CD4-positive, alpha-beta T cell treated with Interferon alpha-2 for 1 hour (primary cell): ENCODE data around the gene MS4A10.

ENCODE experiments used
- DNase-seq, 2 donors: peaks; one replicate each; pipeline ENCODE4 v3.0.0-alpha.2; 2020 to 2022

The MS4A10 gene

DNA sequence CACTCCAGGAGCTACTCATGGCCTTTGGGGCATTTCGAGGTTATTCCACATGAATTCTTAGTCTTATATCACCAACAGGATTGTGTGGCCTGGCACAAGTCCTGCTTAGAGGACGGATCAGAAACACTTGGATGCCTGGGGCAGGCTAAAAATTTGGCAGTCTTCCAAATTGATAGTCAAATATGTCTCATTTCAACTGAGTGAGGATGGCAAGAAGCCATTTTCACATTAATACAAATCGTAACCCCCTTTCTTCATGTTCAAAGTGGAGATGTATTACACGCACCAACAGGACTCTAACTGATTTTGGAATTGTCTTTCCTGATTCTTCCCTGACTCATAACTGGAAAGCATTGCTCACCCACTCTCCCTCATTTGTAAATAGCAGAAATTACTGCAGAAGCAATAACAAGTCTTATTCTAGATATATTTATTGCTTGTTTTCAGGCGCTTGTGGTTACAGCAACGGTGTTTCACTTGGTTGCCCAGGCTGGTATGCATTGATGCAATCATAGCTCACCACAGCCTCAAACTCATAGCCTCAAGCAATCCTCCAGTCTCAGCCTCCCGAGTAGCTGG lies 46.5 kb downstream of the MS4A10 start:
- DNase-seq: no peak

DNA sequence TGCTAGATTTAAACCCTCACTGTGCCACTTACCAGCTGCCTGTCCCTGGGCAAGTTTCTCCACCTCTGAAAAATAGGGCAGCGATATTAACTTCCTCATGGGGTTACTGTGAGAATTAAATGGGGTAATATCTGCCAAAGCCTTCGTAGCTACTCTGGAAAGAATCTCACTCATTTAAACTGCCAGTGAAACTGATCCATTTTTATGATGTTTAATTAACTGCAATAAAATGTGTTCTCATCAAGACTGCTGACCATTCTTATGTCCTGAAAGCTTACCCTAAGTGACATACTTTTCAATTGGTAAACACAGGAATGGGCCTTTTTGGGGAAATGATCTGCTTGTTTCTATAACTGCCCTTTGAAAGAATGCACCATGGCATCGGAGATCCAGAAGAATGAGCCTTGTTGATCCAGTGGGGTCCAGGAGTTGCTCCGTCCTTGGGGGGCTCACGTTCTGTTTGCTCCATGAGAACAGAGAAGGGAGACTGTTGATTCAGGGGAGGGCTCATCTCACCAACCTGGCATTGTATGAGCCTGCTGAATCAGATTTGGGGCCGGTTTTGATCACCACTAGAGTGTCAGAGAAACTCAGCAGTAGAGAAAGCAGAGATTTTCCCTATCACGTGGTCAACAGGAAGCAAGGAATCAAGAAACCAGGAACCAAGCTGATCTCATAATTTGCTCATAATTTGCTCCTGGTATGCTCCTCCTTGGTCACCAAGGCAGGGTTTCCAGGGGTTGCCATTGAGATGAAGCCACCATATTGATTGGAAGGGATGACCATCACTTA lies 49.8 kb downstream of the MS4A10 start:
- DNase-seq: no peak

DNA sequence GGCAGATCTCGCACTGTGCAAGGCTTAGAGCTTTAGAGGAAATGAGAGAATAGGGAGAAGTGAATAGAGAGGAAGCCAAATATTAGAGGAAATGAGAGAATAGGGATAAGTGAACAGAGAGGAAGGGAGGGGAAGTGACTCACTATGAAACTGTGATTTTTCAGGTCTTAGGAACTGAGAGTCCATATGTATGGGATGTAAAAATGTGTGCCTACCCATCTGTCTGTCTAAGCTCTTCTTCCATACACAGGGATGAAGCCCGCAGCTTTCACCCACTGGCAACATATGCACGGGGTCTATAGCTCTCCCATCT lies 50.4 kb downstream of the MS4A10 start:
- DNase-seq: no peak

DNA sequence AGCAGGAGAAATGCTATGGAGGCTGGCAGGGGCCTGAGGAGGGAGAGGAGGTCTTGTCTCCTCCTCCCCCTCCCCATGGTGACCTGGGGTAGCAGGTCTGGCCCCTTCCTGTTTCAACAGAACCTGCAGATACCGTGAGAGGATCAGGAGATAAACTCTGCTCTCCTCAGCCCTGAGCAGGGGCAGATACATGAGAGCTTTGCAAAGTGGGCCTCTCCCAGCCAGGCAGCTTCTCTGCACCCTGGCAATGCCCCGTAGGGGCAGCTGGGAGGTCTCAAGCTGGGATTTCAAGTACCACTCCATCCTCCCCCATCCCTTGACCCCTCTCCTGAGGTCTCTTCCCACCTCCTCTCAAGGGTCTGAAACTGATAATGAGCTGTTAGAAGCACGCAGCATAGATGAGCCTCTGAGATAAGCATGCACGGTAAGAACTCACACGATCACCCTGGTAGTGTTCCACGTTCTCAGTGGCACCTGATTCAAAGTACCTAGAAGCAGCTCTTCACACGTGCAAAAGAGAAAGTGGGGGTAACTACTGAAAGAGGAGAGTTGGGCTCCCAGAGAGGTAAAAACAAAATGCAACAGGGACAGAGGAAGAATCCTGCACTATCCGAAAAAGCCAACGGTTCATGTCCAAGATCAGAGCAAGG lies 51.9 kb downstream of the MS4A10 start:
- DNase-seq: no peak

DNA sequence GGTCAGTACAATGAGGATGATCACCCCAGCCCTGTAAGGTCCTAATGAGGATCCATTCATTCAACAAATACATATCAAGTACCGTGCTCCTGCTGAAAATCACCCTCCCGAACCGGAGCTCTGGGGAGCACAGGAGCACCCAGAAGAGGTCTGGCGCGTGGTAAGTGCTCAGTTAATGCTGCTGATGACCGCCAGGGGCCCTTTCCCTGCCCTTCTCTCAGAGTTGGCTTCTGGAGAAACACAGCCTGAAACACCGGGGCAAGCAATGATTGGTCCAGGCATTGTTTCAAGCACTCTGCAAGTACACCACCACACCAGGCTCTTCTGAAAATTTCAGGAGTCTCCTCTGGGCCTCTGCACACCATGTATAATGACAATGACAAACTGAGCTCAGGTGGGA lies 53.0 kb downstream of the MS4A10 start:
- no peak for DNase-seq

DNA sequence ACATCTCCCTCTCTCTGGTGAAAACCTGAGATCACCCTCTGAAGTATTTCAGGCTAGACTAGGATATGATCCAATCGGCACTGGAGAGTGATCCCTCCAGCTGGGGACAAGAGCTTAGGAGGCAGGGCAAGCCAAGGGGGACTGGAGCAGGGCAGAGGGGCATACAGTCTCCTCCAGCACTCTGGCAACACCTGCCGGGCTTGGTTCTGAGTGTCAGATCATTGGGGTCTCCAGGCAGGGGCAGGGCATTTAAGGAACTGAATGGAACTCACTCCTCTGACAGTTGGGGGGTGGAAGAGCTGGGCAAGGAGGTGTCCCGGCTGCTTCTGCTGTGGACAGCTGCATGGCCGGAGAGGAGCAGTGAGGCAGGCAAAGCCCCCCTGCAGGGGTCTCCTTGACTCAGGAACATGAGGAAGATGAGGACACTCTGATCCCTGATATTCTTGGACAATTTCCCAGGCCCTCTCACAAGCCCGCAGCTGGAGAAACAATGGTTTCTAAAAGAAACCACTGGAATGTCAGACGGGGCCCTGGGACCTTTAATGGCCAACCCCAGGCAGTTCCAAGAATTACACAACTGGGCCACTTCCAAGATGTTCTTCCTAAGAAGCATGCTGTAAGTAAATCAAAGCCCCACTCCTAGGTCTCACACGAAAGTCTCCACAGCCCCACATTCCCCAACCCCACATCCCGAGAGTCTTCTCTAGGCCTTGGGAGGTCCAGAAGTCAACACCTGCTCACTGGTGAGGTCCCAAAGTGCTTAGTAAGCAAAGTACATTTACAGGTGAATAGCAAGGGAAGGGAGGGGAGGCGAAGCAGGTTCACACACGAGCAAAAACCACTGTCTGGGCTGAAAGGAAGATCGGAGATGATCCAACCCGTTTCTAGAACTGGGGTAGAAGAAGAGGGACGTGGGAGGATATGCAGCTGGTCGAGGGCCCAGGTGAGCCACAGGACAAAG lies 55.6 kb downstream of the MS4A10 start:
- DNase-seq: no peak

DNA sequence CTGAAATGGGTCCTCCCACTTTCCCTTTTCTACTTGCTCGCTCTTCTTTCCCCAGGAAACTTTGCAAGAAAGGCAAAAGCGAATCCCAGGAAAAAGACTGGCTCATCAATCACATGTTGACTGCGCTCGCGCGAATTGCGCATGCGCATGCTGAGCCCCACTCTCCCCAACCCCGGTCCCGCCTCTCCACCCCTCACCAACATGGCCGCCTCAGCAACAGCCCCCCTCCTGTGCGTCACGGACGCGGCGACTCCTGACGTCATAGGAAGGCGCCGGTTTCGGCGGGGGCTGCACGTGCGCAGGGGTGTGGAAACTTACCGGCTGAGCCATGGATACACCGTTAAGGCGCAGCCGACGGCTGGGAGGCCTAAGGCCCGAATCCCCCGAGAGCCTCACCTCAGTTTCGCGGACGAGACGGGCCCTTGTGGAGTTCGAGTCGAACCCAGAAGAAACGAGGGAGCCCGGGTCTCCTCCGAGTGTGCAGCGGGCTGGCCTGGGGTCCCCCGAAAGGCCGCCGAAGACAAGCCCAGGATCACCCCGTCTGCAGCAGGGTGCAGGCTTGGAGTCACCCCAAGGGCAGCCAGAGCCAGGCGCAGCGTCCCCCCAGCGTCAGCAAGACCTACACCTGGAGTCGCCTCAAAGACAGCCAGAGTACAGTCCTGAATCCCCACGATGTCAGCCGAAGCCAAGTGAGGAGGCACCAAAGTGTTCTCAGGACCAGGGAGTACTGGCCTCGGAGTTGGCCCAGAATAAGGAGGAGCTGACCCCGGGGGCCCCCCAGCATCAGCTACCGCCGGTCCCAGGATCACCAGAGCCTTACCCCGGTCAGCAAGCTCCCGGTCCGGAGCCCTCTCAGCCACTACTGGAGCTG lies 56.9 kb downstream of the MS4A10 start, which contains the start of gene CCDC86:
Gene CCDC86 (plus strand): TSS at position 317 of the 871 bp plus-strand sequence. CDS start 12 bp downstream, at position 329.
- DNase-seq: peak; percentile 97 to 98

DNA sequence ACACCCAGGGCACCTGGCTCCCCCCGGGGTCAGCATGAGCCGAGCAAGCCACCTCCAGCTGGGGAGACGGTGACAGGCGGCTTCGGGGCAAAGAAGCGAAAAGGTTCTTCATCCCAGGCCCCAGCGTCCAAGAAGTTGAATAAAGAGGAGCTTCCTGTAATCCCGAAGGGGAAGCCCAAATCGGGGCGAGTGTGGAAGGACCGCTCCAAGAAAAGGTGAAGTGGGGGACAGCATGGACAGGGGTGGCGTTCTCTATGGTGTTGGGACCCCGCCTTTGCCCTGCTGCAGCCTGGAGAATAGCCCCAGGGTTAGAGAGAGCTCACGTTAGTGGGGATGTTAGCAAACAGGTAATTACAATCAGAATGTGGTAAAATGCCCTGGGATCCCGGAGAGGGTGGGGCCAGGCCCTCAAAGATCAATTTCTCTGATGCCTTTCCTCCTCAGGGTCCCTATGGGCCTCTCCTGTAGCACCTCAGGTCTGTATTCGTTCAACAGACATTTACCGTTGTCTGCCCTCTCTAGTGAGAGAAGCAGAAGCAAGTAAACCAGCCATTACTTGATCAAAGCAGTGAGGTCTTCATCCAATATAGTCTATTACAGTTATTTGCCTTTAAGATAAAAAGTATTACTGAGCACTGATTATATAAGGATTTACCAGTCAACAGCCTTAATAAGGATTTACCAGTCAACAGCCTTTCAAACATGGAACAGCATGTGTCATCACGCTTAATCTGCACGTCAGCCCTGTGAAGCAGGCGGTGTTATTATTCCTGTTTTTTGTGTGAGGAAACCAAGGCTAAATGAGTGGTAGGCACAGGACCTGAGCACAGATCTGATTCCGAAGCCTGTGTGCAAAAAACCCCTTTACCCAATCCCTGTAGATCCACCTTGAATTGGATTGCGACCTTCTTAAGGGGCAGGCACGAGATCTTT lies 57.8 kb downstream of the MS4A10 start:
- no peak for DNase-seq

DNA sequence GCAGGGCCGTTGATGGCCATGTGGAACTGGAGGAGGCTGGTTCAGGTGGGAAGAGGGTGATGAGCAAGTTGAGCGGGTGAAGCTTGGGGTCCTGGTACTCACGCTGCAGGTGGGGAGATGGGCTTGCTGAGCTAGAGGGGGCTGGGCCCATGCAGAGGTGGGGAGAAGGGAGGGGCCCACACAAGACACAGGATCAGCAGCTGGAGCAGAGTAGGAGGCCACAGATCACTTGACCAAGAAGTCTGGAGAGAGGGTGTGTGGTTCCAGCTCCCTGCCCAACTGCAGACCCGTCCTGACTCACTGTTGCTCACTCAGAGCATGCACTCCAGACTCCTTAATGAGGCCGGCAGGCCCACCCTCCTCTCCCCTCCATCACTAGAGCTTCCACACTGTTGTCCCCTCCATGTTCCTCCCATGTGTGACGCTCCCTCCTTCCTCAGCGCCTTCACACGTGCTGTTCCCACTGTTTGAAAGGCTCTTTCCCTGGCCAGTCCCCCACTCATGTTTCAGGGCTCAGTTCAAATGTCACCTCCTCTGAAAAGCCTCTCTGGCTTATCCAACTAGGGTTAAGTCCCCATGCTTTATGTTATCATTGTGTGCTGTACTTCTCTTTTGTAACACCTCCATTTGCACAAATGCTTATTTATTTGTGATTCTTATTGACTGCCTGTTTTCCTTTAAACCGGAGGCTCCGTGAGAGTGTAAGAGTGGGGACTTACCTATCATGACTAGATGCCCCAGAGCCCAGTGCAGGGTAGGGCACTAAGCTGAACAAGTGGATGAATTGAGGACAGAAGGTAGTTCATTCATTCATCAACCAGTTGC lies 59.1 kb downstream of the MS4A10 start:
- DNase-seq: no peak

DNA sequence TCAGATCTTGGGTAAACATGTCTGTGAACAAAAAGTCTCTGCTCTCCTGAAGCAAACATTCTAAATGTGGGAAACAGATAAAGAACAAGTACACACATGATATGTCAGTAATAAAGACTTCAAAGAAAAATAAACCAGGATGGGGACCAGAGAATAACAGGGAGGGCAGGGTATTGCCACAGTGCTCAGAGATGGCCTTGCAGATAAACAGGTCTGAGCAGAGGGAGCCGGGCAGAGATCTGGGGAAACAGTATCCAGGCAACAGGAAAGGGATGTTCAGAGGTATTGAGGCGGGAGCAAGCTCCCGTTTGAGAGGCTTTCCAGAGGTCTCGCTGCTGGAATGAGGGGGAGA lies 59.7 kb downstream of the MS4A10 start:
- DNase-seq: no peak

DNA sequence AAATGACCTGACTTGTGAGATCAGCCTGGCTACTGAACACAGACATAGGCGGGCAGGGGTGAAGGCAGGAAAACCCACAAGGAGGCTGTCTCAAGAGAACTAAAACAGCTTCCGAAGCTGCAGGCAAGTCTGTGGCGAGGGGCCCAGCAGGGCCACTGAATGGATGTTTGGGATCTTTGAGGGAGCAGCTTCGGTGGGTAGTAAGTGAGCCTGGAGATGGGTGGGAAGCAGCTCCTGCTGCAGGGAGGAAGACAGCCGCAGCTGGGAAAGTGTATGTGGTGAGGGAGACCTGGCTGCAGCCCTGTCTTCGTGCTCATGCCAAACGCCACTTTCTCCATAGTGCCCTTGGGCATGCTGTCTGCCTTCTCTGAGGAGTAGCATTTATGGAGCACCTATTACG lies 60.2 kb downstream of the MS4A10 start:
- no peak for DNase-seq

DNA sequence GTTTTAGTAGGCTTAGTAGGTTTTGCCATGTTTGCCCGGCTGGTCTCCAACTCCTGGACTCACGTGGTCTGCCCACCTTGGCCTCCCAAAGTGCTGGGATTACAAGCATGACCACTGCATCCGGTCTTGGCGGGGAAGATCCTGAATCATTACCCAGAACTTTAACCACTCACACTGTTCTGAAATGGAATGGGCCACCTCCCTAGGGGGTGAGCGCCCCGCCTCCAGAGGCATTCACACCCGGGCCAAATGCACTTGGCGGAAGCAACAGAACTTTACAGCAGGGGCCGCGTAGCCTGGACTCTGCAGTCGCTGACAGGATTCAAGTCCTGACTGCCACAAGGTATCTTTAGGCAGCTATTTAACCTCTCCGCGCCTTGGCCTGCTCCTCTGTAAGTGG lies 62.1 kb downstream of the MS4A10 start:
- DNase-seq: no peak

DNA sequence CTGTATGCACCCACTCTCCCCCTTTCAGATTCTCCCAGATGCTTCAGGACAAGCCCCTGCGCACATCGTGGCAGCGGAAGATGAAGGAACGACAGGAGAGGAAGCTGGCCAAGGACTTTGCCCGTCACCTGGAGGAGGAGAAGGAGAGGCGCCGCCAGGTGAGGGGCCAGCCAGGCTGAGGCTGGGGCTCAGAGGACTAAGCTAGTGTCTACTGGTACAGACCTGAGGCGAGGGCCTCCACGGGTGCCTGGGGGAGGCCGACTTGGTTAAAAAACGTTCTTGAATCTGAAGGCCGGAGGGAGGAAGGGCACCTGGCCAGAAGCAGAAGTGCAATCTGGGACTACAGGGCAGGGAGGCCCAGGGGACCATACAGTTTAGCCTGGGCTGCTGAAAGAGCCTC lies 62.8 kb downstream of the MS4A10 start:
- DNase-seq: no peak

DNA sequence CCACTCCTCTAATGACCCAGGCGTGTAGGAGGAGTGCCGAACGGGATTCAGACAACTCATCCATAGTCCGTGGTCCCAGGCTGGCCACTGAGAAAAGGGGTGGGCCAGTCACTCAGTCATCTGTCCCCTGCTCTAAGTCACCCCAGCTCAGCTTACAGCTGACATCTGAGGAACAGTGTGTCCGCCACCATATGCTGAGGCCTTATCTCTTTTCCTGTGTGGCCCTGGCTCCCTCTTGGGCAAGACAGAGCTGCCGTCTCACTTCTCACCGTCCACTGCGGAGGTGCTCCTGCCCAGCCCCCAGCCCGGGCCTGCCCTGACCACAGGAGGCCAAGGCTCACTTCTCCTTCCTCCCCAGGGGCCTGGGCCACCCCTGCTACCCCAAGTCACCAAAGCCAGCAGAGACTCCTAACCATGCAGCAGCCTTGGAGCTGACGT lies 63.6 kb downstream of the MS4A10 start:
- no peak for DNase-seq

DNA sequence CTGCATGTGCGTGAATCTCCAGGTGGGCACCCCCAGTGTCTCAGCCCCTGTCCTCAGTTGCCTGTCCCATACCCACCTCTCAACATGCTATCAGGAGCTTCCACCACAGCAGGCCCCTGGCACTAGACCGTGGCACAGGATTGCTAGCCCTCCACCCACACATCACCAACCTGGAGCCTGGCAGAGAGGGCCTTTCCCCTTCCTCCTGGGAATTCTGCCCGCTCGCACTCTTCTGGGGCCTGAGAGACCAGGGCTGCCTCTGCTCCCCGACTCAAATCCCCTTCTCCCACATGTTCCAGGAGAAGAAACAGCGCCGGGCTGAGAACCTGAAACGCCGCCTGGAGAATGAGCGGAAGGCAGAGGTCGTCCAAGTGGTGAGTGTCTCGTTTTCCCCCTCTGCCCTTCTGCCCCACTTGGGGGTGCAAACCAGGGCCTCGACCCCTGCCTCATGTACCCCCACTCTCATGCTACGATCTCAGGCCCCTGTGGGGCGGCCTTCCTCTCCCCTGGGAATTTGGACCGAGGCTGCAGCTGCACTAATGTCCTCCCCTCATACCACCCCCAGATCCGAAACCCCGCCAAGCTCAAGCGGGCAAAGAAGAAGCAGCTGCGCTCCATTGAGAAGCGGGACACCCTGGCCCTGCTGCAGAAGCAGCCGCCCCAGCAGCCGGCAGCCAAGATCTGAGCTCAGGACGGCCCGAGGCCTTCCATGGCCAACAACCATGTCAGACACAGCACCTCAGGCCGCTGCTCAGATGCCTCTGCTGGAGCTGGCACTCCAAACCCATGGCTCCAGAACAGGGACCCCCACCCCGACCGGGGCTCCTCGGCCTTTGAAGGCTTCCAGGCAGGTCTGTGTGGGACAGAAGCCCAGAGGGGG lies 64.7 kb downstream of the MS4A10 start:
- no peak for DNase-seq
